GM19025 (cell line): ENCODE results near the gene ENO3.
A peak's percentile ranks its signal among the peaks of the same experiment; 100 is the strongest.

Source experiments
- ATAC-seq: cut with Tn5 transposase; IDR thresholded peaks from one replicate; pipeline ENCODE4 v1.9.1; 2021; ENCODE audit warnings: mild to moderate bottlenecking, low read depth, moderate library complexity; ENCODE audit not compliant: unreplicated experiment

ENO3 gene

DNA sequence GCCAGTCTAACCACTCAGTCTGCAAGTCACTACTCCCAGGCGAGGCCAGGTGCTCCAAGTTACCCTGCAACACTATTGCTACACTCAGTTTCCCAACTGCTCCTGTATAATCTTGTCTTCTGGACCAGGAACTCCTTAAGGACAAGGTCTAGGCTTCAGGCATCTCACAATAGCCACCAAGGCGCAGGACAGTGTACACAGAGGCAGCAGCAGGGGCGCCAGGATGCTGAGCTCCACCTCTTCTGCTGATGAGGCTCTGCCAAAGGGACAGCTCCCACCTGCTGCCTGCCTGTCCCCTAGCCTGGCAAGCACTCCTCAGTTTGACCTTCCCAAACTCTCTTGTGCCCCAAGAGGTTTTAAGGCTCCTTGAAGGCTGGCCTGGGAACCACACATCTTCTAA, 14.5 kb upstream of the ENO3 start:
- no peak for ATAC-seq

GRCh38 chr17:4937553-4937952, 13.4 kb upstream of the ENO3 start:
- ATAC-seq = no peak

DNA sequence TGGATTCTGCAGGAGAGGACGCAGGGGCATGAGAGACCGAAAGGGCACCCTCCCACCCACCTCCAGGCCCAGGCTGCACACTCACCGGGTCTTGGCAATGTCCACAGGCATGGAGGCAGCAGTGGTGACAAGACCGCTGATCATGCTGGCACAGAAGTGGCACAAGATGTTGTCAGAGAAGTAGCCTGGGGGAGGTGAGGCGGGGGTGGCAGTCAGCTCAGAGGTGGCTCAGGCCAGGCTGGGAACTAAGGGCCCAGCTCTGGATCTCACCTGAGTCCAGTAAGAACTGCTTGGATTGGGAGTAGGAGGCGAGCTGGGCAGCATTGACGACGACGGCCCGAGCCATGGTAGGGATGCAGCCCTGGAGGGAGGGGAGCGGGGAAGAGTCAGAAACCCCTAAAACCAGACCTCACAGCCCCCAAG, 12.8 kb upstream of the ENO3 start:
- ATAC-seq = no peak

DNA sequence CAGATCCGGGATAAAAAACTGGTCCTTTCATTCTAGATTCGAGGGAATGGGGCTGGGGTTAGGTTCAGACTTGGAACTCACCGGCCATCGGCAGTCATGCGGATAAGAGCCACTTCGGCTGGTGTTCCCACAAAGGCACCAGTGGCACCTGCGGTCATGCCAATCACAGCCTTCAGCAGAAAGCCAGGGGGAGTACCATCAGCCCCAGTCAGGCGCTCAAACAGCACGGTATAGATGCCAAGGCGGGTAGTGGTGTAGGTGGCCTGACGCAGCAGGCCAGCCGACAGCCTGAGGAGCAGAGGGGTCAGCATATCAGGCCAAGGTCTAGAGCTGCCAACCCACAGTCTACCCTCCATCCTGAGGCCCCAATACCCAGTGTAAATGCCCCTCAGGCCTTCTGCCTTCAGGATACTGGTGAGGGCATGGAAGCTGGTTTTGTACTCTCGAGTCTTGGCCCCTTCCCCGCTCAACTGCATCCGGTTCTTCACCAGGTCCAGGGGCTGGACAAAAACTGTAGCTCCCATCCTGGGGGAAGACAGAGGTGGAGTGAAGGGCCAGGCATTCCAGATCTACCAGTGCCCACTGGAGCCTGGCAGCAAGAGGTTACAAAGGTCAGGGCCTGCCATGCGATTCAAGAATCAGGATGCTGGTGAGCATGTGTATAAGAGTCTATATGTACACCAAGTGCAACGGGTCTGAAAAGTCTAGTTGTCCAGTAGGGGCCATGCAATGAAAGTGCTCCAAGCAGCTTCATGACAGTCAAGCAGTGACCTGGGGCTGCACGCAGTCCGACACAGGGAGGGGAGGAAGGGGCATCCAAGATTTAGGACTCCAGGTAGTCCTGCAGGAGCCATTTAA, 12.0 kb upstream of the ENO3 start:
- ATAC-seq = no peak

DNA sequence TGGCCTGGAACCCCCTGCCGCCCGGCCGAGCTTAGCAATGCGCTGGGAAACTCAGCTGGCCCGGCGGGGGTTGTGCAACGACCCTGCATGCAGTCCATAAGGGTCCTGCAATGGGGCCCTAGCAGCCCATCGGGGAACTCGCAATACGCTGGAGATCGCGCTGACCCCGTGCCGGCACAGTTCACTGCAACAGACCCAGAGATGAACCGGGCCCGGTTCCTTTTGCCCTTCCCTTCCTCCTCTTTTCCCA, 11.4 kb upstream of the ENO3 start:
- ATAC-seq = no peak

- ATAC-seq = peak; percentile 84
These were observed 10.9 kb upstream of the ENO3 start, which contains the start of the genes RNF167 and SLC25A11 for GRCh38 chr17:4939796-4940554. RNF167 (plus strand) TSS chr17:4940268; CDS start chr17:4940910, 642 bp downstream. SLC25A11 (minus strand) TSS chr17:4940046; CDS start chr17:4939910, 136 bp downstream.

DNA sequence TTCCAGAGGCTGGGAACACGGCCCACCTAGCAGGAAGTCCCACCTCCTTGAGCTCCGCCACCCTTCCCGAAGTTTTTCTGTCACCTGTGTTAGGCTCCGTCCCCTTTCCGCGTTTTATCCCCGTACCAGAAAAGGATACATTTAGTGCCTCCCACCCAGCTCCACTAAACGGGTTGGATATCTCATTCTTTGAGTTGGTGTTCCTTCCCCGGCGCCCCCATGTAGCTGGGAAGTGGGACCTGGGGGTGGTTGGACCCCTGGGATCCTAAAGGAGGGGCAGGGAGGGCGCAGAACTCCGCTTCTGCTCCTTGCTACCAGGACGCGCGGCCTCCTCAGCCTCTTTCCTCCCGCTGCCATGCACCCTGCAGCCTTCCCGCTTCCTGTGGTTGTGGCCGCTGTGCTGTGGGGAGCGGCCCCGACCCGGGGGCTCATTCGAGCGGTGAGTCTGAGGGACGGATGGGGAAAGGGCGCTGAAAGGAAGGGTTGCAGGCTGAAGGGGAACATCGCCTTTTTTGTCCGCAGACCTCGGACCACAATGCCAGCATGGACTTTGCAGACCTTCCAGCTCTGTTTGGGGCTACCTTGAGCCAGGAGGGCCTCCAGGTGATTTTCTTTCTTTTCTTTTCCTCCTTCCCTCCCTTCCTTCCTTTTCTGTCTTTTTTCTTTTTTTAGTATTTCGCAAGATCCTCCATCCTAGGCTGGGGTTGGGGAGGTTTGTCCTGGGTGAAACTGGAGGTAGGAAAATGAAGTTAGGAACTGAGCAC, 10.2 kb upstream of the ENO3 start:
- no peak for ATAC-seq

GRCh38 chr17:4941319-4941610, 9.7 kb upstream of the ENO3 start:
- ATAC-seq = no peak

- no peak for ATAC-seq
These were observed 8.0 kb upstream of the ENO3 start for GRCh38 chr17:4942760-4943508.

- no peak for ATAC-seq
These were observed 6.8 kb upstream of the ENO3 start for GRCh38 chr17:4944163-4944553.

- no peak for ATAC-seq
These were observed 6.3 kb upstream of the ENO3 start for GRCh38 chr17:4944554-4945175.

GRCh38 chr17:4945176-4945943, 5.6 kb upstream of the ENO3 start:
- ATAC-seq = no peak

GRCh38 chr17:4945944-4946280, 5.0 kb upstream of the ENO3 start:
- ATAC-seq = no peak

- ATAC-seq = no peak
These were observed 4.5 kb upstream of the ENO3 start for GRCh38 chr17:4946312-4946976.

GRCh38 chr17:4947010-4947410, 3.9 kb upstream of the ENO3 start:
- no peak for ATAC-seq

- no peak for ATAC-seq
These were observed 3.3 kb upstream of the ENO3 start for GRCh38 chr17:4947411-4948165.

DNA sequence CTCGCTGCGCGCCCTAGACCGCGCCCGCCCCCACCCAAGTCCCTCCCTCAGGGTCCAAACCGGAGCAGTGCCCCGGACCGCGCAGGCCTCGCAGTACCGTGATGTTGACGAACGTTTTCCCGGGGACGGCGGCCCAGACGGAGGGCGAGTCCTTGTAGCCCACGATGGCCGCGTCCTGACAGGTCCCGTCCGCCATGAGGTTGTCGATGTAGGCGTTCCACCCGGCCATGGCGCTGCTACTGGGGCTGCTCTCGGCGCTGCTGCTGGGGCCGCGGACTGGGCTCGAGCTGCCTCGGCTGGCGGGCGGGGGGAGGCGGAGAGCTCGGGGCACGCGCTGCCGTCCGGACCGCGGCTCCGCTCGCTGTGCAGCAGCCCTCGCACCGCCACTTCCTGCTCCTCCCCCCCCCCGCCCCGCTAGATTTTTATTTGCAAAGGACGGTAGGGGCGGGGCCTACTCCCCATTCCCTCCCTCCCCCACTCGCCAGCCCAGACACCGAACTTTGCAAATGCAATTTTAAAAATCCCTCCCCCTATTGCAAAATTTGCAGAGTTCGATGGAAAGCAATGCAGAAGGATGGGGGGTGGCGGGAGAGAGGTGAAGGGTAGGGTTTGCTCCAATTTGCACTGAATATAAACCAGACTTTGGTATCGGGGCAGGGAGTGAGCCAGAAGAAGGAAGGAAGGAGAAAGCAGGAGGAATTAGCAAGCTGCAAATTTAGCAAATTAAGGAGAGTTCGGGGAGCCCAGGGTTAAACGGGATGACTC, 2.6 kb upstream of the ENO3 start, which contains the start of gene PFN1:
TSS of gene PFN1 (minus strand) at position 365 of the 765 bp plus-strand sequence. CDS start at position 229, 136 bp downstream.
- no peak for ATAC-seq

DNA sequence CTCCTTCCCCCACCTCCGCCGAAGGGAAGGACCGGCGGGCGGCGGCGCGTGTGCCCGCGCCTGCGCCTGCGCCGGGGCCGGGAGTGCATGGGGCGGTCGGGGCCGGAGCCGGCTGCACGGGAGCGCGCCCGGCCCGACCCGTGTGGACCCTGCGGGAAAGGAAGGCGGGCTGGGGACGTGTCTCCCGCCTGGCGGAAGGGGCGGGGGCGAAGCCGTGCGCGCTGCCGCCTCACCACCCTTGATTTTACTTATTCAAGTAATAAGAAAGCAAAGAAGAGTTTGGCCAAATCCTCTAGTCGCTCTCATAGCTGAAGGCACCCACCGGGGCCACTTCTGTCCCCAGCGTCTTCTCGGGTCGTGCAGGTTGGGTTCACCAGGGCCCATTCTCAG, 2.0 kb upstream of the ENO3 start:
- peak; percentile 20 for ATAC-seq
